Measurements from ENCODE around the gene NPAS4. TPM values are rescaled to one million over a fixed set of nuclear protein-coding genes. Genes with fewer than 3 reads are reported as not detected.

Gene NPAS4
- total RNA-seq: not detected in 2 replicates

DNA sequence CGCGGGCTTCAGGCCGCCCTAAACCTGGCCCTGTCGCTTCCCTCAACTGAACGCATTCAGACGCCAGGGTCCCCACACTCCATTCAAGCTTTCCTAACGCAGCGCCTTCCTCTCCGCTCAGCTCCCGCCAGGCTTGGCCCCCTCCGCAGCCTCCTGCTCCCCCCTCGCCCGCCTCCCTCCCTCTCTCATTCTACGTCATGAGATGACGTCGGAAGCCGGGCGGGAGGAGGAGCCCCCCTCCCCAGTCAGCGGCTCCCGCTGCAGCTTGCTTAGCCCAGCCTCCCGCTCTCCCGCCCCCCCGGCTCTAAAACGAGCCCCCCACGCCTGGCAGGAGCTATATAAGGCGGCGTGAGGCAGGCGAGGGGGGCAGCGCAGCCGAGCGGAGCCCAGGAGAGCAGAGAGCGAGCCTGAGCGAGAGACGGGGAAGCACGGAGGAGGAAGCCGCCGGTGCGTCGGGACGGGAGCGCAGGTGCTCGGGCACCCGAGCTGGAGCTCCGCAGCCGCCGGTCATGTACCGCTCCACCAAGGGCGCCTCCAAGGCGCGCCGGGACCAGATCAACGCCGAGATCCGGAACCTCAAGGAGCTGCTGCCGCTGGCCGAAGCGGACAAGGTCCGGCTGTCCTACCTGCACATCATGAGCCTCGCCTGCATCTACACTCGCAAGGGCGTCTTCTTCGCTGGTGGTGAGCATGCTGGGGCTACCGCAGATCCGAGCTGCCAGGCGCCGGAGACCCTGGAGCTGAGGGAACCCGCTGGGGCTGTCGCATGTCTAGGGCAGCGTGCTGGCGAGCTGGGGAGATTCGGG, at the start of gene NPAS4:
TSS of gene NPAS4 (plus strand) at position 365 of the 806 bp plus-strand sequence. CDS start at position 510, 145 bp downstream.

DNA sequence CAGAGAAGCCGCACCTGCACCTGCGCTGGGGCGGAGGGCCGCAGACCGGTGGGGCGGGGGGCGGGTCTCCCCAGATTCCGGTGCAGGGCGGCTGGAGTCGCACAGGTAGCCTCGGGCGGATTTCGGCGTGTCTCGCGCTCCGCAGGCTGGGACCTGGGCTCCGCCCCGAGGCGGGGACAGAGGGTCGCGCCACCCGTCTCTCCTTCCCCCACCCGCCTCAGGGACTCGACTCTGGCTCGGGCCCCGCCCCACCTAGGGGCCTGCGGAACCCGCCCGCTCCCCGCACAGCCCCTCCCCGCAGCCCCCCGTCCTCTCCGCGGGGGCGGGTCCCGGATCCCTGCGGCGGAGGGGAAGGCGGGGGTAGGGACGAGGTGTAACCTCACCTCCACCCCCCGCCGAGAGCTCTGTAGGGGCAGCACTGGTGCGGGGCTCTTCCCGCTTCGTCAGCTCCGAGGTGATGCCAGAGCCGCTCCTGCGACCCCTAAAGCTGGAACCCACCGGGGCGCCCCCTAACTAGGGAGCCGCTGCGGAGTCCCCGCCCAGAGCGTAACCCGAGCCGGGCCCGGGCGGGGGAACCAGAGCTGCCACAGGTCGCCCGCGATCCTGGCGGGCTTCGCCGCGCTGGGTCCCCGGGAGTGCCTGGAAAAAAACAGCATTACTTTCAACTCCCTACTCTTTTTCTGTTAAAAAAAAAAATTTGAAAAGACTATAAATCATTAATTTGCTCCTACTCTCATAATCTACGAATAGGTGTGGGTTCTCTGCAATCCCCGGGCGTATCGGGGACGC, 49.0 kb upstream of the NPAS4 start, which contains the start of gene SLC29A2:
TSS of gene SLC29A2 (minus strand) at position 134 of the 789 bp plus-strand sequence. CDS start 169 bp downstream, outside the sequence.

DNA sequence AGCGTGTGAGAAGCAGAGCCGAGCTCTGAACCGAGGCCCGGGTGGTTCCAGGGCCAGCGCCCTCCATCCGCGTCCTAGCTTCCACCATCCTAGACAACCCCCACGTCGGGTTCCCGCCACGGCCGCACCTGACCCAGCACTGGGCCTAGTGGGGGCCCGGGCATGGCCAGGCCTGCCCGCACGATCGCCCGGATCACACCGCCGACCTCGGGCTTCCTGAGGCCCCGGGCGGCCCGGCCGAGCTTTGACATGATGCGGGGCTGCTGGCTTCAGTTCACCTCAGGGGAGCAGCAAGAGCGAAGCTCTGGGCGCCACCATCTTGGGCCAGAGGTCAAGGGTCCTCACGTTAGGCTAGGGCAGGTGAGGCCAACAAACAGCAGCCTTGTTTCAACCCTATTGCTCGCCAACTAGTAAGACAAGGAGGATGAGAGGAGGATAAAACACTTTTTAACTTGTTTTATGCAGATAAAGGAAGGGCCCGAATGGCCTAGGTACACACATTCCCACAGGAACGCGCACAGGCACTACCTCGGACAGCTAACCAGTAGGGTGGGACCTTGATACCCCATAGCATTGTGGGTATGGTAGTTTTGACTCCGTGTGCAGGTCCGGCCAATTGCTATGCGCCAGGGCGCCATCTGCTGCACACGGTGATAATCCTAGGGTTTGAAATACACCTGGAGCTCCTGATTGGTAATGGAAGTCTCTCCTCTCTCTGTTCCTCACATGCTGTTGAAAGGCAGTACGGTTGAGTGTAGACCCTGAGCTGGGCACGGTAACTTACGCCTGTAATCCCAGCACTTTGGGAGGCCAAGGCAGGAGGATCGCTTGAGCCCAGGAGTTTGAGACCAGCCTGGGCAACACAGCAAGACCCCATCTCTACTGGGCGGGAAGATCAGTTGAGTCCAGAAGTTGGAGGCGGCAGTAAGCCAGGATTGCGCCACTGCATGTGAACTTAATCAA, 17.9 kb downstream of the NPAS4 start, which contains the start of gene MRPL11:
TSS of gene MRPL11 (minus strand) at position 345 of the 963 bp plus-strand sequence. CDS start at position 251, 94 bp downstream.

DNA sequence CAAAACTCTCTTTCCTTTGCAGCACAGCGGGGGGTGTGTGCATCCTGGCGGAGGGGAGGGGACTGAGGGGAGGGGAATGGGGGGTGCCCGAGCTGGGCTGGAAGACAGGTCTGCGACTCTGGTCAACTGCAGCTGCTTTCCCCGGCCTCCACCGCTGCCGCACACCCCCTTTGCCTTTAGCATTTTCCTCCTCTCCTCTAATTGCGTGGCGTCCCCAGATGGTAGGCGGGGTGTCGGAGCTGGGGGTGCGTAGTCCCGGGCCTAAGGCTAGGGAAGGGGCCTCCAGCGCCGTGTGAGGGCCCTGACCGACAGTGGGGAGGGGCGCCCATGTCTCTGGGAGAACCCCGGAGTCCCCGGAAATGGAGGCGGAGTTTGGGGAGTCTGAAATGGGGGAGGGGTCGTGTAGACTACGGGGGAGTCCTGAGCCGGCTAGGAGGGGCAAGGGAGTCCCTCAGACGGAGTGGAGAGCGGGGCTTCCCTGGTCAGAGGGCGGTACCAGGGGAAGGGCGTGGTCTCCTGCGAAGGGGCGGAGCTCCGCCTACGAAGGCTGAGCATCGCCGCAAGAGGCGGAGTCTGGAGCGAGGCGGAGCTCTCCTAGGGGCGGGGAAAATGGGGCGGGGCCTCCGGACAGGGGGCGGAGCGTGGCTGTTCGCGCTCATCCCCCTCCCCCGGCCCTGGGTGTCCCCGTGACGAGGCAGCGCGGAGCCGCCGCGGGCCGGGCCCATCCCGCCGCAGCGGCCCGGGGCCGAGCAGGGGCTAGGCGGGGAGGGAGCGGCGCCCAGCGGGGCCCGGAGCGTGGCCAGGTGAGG, 45.6 kb downstream of the NPAS4 start, which contains the start of gene PELI3:
TSS of gene PELI3 (plus strand) at position 681 of the 809 bp plus-strand sequence. CDS start 1,224 bp downstream, outside the sequence.

Other genes starting within 250 kb of the NPAS4 start
- 12.7 and 18.8 TPM in 2 replicates for gene KLC2, start 163.3 kb upstream of the NPAS4 start, total RNA-seq
- gene RAB1B, start 152.4 kb upstream of the NPAS4 start, total RNA-seq: 47.9 and 58.0 TPM in 2 replicates
- 0.28 TPM in 1 of 2 replicates, not detected in the other for gene CNIH2, start 142.9 kb upstream of the NPAS4 start, total RNA-seq
- gene YIF1A, start 131.9 kb upstream of the NPAS4 start, total RNA-seq: 237 and 239 TPM in 2 replicates
- under 0.01 and 0.18 TPM in 2 replicates for gene TMEM151A, start 129.1 kb upstream of the NPAS4 start, total RNA-seq
- 60.8 and 63.9 TPM in 2 replicates for gene CD248, start 104.0 kb upstream of the NPAS4 start, total RNA-seq
- gene RIN1, start 84.6 kb upstream of the NPAS4 start, total RNA-seq: 9.7 and 16.2 TPM in 2 replicates
- gene BRMS1, start 75.9 kb upstream of the NPAS4 start, total RNA-seq: 49.1 and 54.2 TPM in 2 replicates
- 28.2 and 43.2 TPM in 2 replicates for gene B4GAT1, start 73.4 kb upstream of the NPAS4 start, total RNA-seq
- 0.09 and 0.14 TPM in 2 replicates for gene SLC29A2, start 49.3 kb upstream of the NPAS4 start, total RNA-seq
- 40.4 and 41.0 TPM in 2 replicates for gene MRPL11, start 17.8 kb downstream of the NPAS4 start, total RNA-seq
- 16.1 and 22.7 TPM in 2 replicates for gene PELI3, start 45.9 kb downstream of the NPAS4 start, total RNA-seq
- 37.3 and 48.8 TPM in 2 replicates for gene DPP3, start 59.4 kb downstream of the NPAS4 start, total RNA-seq
- 19.1 and 27.7 TPM in 2 replicates for gene BBS1, start 89.6 kb downstream of the NPAS4 start, total RNA-seq
- gene ZDHHC24, start 125.0 kb downstream of the NPAS4 start, total RNA-seq: 11.0 and 13.0 TPM in 2 replicates
- 0.14 and 0.18 TPM in 2 replicates for gene ACTN3, start 125.9 kb downstream of the NPAS4 start, total RNA-seq
- 15.9 and 21.3 TPM in 2 replicates for gene CTSF, start 147.6 kb downstream of the NPAS4 start, total RNA-seq
- 0.14 and 0.28 TPM in 2 replicates for gene CCDC87, start 172.0 kb downstream of the NPAS4 start, total RNA-seq
- gene CCS, start 172.2 kb downstream of the NPAS4 start, total RNA-seq: 51.1 and 60.2 TPM in 2 replicates
- gene RBM14, start 195.6 kb downstream of the NPAS4 start, total RNA-seq: 16.2 and 20.1 TPM in 2 replicates
- 100 and 119 TPM in 2 replicates for gene RBM4, start 217.7 kb downstream of the NPAS4 start, total RNA-seq